NCI-H510A (cell line): ENCODE results near the gene OR52A1.

Source experiments
- DNase-seq: peaks from one replicate; lab custom pipeline; 2025; lab: John Stamatoyannopoulos, UW

Gene OR52A1

GRCh38 chr11:5131584-5132335 lies 22.8 kb downstream of the OR52A1 start:
- no peak for DNase-seq

GRCh38 chr11:5129457-5129877 lies 25.1 kb downstream of the OR52A1 start:
- DNase-seq: no peak

- DNase-seq: no peak
These were observed 29.5 kb downstream of the OR52A1 start for GRCh38 chr11:5124891-5125620.

GRCh38 chr11:5123802-5124521 lies 30.6 kb downstream of the OR52A1 start:
- DNase-seq: peak; percentile 11

GRCh38 chr11:5118893-5119292 lies 35.7 kb downstream of the OR52A1 start:
- no peak for DNase-seq

- no peak for DNase-seq
These were observed 37.0 kb downstream of the OR52A1 start for GRCh38 chr11:5117588-5117987.

- DNase-seq: no peak
These were observed 39.2 kb downstream of the OR52A1 start for GRCh38 chr11:5115339-5115738.

GRCh38 chr11:5107285-5107684 lies 47.3 kb downstream of the OR52A1 start:
- no peak for DNase-seq

GRCh38 chr11:5103066-5103465 lies 51.5 kb downstream of the OR52A1 start:
- no peak for DNase-seq

GRCh38 chr11:5102246-5102645 lies 52.3 kb downstream of the OR52A1 start:
- DNase-seq: no peak

GRCh38 chr11:5096011-5096410 lies 58.5 kb downstream of the OR52A1 start:
- DNase-seq: no peak
